Natural killer cell (primary cell): ENCODE measurements around the gene GNMT. TPM values are rescaled to one million over a fixed set of nuclear protein-coding genes. Genes with fewer than 3 reads are reported as not detected.
"Not testable (repeated sequence)": the region's sequence is repeated elsewhere in the genome, so short reads cannot be mapped to it uniquely, and the experiment has no call there.

ENCODE experiments used
- ATAC-seq, 3 donors: fragments of 150-1000 bp in 2 of 3; fragments of 200-7000 bp in 1 of 3; cut with Tn5 transposase; 1 replicate in 1 of 3; 2 replicates in 2 of 3; pipeline ENCODE4 v1.10.0; 2021; ENCODE audit warnings: mild to moderate bottlenecking in 2 of 3, moderate library complexity in 2 of 3
- DNase-seq, 2 donors: peaks; one replicate each; pipeline versions ENCODE4 v3.0.0 to v3.0.0-alpha.2; 2013 to 2021; ENCODE audit warnings: mixed read lengths in 1 of 2
- H3K27ac ChIP-seq: one replicate; pipeline ENCODE4 v1.5.1; 2013; ENCODE audit warnings: mild to moderate bottlenecking, low read length
- H3K27me3 ChIP-seq: one replicate; pipeline ENCODE4 v1.6.1; 2013; ENCODE audit warnings: low read length; ENCODE audit not compliant: control insufficient read depth, insufficient read depth
- H3K36me3 ChIP-seq: one replicate; pipeline ENCODE4 v1.6.1; 2013; ENCODE audit warnings: low read length; ENCODE audit not compliant: control insufficient read depth, insufficient read depth
- H3K4me1 ChIP-seq: one replicate; pipeline ENCODE4 v1.6.1; 2013; ENCODE audit warnings: low read length; ENCODE audit not compliant: control insufficient read depth, insufficient read depth
- H3K4me3 ChIP-seq: one replicate; pipeline ENCODE4 v1.5.1; 2013; ENCODE audit warnings: low read length
- H3K9me3 ChIP-seq: one replicate; pipeline ENCODE4 v1.6.1; 2013; ENCODE audit warnings: low read length; ENCODE audit not compliant: control insufficient read depth, insufficient read depth
- H3K27ac Mint-ChIP-seq, 2 donors: one replicate each; pipeline ENCODE4 v1.8.0; 2022; ENCODE audit warnings: mild to moderate bottlenecking in 2 of 2, mixed read lengths in 2 of 2, moderate library complexity in 1 of 2
- H3K27me3 Mint-ChIP-seq, 2 donors: one replicate each; pipeline ENCODE4 v1.8.0; 2022; ENCODE audit warnings: low read depth in 2 of 2, mixed read lengths in 2 of 2
- H3K36me3 Mint-ChIP-seq: one replicate; pipeline ENCODE4 v1.8.0; 2022; ENCODE audit warnings: mixed read lengths
- H3K4me1 Mint-ChIP-seq, 2 donors: one replicate each; pipeline ENCODE4 v1.8.0; 2022; ENCODE audit warnings: mixed read lengths in 2 of 2
- H3K4me3 Mint-ChIP-seq: one replicate; pipeline ENCODE4 v1.8.0; 2022; ENCODE audit warnings: mild to moderate bottlenecking, moderate library complexity, mixed read lengths
- H3K9me3 Mint-ChIP-seq, 2 donors: one replicate each; pipeline ENCODE4 v1.8.0; 2022; ENCODE audit warnings: mixed read lengths in 2 of 2
- WGBS: methylation state at CpG from one replicate; pipeline ENCODE4 v1.1.7; 2013; ENCODE audit warnings: missing lambda C conversion rate; ENCODE audit not compliant: insufficient coverage; 5-methylcytosine and 5-hydroxymethylcytosine counted together
- intact Hi-C: fragments of 100-400 bp; cut with micrococcal nuclease; formaldehyde crosslinking; loops from one replicate; pipeline ENCODE4 v1.14.2; 2022
- total RNA-seq, 4 donors: library from RNA; stranded (reverse); fragments of 120-200 nt in 1 of 4; gene quantifications; one replicate each; pipeline versions ENCODE4 v1.2.3 to v1.2.4, GENCODE V29; 2013 to 2022
- TF ChIP-seq, protein P1 (sequence below): fragments of 200-600 bp; IDR thresholded peaks from one replicate; pipeline ENCODE4 v1.8.0; 2022; ENCODE audit warnings: antibody characterized with exemption

Gene GNMT
- total RNA-seq, 3 donors from 2014 or later (not counting 1 experiment from before 2014, with no cell fraction given) = 2.0 to 2.8 (median 2.6) TPM

DNA sequence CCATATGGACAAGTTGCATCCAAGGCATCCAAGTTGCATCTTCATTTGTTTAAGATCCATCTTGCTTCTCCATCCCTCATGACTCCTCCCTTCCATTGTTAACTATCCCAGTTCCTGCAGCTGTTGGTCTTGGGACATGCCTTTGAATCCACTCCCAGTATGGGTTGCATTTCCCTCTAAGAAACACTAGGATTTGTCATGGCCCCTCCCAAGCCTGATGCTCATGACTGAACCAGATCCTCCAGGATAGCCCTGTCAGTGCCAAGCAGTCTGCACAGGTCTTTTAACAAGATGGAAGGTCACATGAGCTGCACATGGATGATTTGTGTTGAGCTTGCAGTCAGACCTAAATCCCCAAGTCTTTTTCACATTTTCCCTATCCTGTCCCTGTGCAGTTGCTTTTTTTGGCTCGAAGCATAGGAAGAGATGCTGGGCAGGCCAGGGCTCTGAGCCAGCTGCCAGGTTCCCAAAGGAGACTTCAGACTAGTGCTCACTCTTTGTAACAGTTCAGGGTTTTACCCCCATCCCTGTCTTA is 28.0 kb downstream of the GNMT start:
- peaks cover 12% of the 10 kb centered on the region for H3K36me3 ChIP-seq
- DNase-seq (no peak), ATAC-seq (no peak)
- H3K27me3 Mint-ChIP-seq = no peaks in the 10 kb centered on the region
- WGBS = 94% methylated on average over 1 of the region's 1 CpG
- H3K27ac Mint-ChIP-seq = no peak overlapping the region
- no peaks in the 10 kb centered on the region for H3K36me3 Mint-ChIP-seq
- TF ChIP-seq, protein P1, sequence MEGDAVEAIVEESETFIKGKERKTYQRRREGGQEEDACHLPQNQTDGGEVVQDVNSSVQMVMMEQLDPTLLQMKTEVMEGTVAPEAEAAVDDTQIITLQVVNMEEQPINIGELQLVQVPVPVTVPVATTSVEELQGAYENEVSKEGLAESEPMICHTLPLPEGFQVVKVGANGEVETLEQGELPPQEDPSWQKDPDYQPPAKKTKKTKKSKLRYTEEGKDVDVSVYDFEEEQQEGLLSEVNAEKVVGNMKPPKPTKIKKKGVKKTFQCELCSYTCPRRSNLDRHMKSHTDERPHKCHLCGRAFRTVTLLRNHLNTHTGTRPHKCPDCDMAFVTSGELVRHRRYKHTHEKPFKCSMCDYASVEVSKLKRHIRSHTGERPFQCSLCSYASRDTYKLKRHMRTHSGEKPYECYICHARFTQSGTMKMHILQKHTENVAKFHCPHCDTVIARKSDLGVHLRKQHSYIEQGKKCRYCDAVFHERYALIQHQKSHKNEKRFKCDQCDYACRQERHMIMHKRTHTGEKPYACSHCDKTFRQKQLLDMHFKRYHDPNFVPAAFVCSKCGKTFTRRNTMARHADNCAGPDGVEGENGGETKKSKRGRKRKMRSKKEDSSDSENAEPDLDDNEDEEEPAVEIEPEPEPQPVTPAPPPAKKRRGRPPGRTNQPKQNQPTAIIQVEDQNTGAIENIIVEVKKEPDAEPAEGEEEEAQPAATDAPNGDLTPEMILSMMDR = no peak
- no peaks in the 10 kb centered on the region for H3K9me3 ChIP-seq
- intact Hi-C loops = no loop called here
- no peak overlapping the region for H3K4me3 ChIP-seq
- H3K27me3 ChIP-seq = no peaks in the 10 kb centered on the region
- no peak overlapping the region for H3K27ac ChIP-seq
- peaks cover 24% of the 10 kb centered on the region for H3K4me1 ChIP-seq
- peak overlapping the region; percentile 7 for H3K4me3 Mint-ChIP-seq
- no peaks in the 10 kb centered on the region for H3K9me3 Mint-ChIP-seq
- H3K4me1 Mint-ChIP-seq = peaks cover 46 to 48% of the 10 kb centered on the region in 2 donors

DNA sequence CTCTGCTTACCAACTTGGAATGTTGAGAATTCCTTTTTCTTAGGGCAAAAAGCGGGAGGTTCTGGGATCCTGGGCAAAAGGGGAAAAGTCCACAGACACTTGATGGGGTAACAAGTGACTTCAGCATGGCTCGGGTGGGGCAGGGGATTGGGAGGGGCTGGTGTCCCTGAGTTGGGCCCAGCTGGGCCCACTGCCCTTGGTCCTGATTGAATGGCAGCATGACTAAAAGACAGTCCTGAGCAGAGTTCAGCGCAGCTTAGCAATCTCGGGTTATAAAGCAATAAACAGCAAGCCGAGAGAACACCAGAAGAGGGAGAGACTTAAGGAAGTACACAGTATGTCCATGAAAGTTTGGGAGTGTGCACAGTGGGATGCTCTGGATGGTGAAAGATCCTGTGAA is 29.4 kb downstream of the GNMT start:
- H3K27me3 Mint-ChIP-seq = no peaks in the 10 kb centered on the region
- peaks cover 16% of the 10 kb centered on the region for H3K4me1 ChIP-seq
- no peak overlapping the region for H3K27ac Mint-ChIP-seq
- ATAC-seq (no peak), DNase-seq (no peak)
- no peaks in the 10 kb centered on the region for H3K9me3 ChIP-seq
- no peak overlapping the region for H3K4me3 Mint-ChIP-seq
- TF ChIP-seq, protein P1 = no peak
- no peaks in the 10 kb centered on the region for H3K27me3 ChIP-seq
- H3K27ac ChIP-seq = no peak overlapping the region
- intact Hi-C loops = no loop called here
- no peaks in the 10 kb centered on the region for H3K36me3 Mint-ChIP-seq
- 98% methylated on average over 5 of the region's 5 CpGs for WGBS
- no peaks in the 10 kb centered on the region for H3K9me3 Mint-ChIP-seq
- no peak overlapping the region for H3K4me3 ChIP-seq
- peaks cover 40% of the 10 kb centered on the region in 2 donors for H3K4me1 Mint-ChIP-seq
- H3K36me3 ChIP-seq = peaks cover 12% of the 10 kb centered on the region

DNA sequence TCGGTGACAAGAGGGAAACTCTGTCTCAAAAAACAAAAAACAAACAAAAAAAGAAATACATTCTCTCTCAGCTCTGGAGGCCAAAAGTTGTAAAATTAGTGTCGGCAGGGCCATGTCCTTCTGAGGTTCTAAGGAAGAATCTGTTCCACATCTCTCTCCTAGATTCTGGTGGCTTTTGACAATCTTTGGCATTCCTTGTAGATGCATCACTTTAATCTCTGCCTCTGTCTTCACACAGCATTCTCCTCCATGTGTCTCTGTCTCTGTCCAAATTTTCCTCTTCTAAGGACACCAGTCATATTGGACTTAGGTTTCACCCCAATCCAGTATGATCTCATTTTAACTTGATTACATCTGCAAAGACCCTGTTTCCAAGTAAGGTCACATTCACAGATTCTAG is 32.9 kb downstream of the GNMT start:
- intact Hi-C loops = no loop called here
- ATAC-seq (no peak), DNase-seq (no peak)
- Histone ChIP-seq H3K36me3 (peaks cover 9% of the 10 kb centered on the region), H3K27ac (no peak overlapping the region), H3K27me3 (no peaks in the 10 kb centered on the region), H3K4me1 (no peaks in the 10 kb centered on the region), H3K4me3 (no peak overlapping the region), H3K9me3 (no peaks in the 10 kb centered on the region)
- Mint-ChIP-seq H3K36me3 (no peaks in the 10 kb centered on the region), H3K4me3 (no peak overlapping the region), H3K27ac (no peak overlapping the region), H3K4me1 (peaks cover 7 to 15% of the 10 kb centered on the region in 2 donors), H3K27me3 (no peaks in the 10 kb centered on the region), H3K9me3 (no peaks in the 10 kb centered on the region)
- WGBS = 100% methylated on average over 1 of the region's 2 CpGs
- TF ChIP-seq, protein P1 = no peak

DNA sequence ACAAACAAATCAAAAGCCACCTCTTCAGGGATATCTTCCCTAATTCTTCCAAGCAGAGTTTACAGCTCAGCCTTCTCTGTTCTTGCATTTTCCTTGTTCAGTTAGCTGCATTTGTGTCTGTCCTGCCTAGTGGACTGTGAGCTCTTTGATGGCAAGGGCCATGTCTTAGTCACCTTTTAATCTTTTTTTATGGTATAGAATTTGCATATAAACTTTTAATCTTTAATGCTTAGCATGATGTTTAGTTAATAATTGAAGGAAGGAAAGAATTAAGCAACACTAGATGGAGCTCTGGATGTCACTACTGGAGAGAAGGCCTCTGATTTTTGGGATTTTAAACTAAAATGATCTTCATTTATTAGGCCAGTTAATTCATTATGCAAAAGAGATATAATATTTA is 36.0 kb downstream of the GNMT start:
- H3K9me3 Mint-ChIP-seq = no peaks in the 10 kb centered on the region
- no peak for ATAC-seq
- H3K27me3 ChIP-seq = no peaks in the 10 kb centered on the region
- H3K36me3 ChIP-seq = peaks cover 4% of the 10 kb centered on the region
- H3K4me1 ChIP-seq = no peaks in the 10 kb centered on the region
- TF ChIP-seq, protein P1 = no peak
- no peak overlapping the region for H3K27ac Mint-ChIP-seq
- peaks cover 0 to 11% of the 10 kb centered on the region in 2 donors for H3K4me1 Mint-ChIP-seq
- intact Hi-C loops = no loop called here
- DNase-seq = no peak
- no peak overlapping the region for H3K27ac ChIP-seq
- H3K9me3 ChIP-seq = no peaks in the 10 kb centered on the region
- H3K27me3 Mint-ChIP-seq = no peaks in the 10 kb centered on the region
- no peaks in the 10 kb centered on the region for H3K36me3 Mint-ChIP-seq
- H3K4me3 ChIP-seq = no peak overlapping the region
- no peak overlapping the region for H3K4me3 Mint-ChIP-seq

DNA sequence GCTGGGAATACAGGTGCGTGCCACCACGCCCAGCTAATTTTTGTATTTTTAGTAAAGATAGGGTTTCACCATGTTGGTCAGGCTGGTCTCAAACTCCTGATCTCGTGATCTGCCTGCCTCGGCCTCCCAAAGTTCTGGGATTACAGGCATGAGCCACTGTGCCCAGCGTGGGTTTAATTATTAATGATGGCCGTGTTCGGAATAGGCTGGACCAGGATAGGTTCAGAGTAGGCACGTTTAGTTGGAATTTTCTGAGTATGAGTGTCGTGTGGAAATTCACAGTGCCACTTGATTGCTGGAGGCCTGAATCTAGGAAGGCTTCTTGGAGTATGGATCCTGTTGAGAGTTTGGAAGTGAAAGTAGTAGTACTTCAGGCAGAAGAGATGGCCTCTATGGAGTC is 37.7 kb downstream of the GNMT start:
- H3K9me3 ChIP-seq, H3K4me1 ChIP-seq, H3K36me3 Mint-ChIP-seq, H3K27me3 ChIP-seq, H3K27me3 Mint-ChIP-seq, DNase-seq, H3K9me3 Mint-ChIP-seq, H3K27ac ChIP-seq, H3K36me3 ChIP-seq, H3K27ac Mint-ChIP-seq, intact Hi-C loops, H3K4me3 Mint-ChIP-seq, H3K4me3 ChIP-seq, ATAC-seq: not testable (repeated sequence)
- peaks cover 0 to 11% of the 10 kb centered on the region in 2 donors for H3K4me1 Mint-ChIP-seq
- WGBS = 94% methylated on average over 9 of the region's 9 CpGs
